Measurements from ENCODE around the gene POLD1.
A peak's percentile ranks its signal among the peaks of the same experiment; 100 is the strongest.
"Not testable (repeated sequence)": the region's sequence is repeated elsewhere in the genome, so short reads cannot be mapped to it uniquely, and the experiment has no call there.

The POLD1 gene

DNA sequence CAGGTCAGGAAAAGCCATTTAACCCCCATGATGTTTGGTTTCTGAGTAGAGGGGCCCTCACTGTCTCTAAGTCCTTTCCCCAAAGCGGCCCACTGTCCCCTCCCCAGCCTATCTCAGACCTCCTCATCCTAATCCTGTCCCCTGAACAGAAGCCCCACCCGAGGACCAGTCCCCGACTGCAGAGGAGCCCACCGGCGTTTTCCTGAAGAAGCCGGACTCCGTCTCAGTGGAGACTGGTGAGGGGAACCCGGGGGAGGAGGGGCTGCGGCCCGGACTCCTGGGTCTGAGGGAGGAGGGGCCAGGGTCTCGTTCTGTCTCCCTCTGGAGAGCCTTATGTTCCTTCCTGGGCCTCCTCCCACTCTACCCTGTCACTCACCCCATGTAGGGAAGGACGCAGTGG lies 51.5 kb downstream of the POLD1 start:
- DNase-seq (ENCODE audit: low spot score), result no peak

GRCh38 chr19:50437862-50438449 lies 53.8 kb downstream of the POLD1 start:
- DNase-seq (ENCODE audit: low spot score), result no peak

DNA sequence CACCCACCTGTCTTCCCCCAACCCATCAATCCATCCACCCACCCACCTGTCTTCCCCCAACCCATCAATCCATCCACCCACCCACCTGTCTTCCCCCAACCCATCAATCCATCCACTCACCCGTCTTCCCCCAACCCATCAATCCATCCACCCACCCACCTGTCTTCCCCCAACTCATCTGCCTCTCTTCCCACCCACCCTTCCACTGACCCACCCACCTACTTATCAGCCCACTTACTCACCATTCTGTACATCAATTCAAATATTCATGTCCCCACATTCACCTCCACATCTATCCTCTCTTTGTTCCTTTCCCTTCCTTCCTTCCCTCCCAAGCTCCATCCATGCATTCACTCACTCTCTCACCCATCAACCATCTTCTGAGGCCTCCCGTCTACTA lies 55.0 kb downstream of the POLD1 start:
- not testable (repeated sequence) for DNase-seq (ENCODE audit: low spot score)

- DNase-seq (ENCODE audit: low spot score), result no peak
Observed at GRCh38 chr19:50444059-50444458, 59.9 kb downstream of the POLD1 start.

DNA sequence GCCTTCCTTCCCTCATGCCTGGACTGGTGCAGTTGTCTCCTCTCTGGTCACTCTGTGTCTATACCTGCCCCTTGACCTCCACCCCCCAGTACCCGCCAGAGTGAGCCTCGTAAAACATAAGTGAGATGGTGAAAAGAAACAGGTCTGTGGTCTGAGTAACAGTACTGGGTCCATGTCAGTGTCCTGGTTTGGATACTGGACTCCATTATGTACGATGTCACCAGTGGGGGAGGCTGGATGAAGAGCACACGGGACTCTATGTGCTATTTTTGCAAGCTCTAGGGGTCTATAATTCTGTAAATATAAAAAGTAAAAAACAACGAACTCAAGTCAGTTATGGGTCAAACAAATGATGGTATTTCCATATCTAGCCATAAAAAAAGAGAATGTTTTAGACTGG lies 62.9 kb downstream of the POLD1 start:
- DNase-seq (ENCODE audit: low spot score), result no peak

DNA sequence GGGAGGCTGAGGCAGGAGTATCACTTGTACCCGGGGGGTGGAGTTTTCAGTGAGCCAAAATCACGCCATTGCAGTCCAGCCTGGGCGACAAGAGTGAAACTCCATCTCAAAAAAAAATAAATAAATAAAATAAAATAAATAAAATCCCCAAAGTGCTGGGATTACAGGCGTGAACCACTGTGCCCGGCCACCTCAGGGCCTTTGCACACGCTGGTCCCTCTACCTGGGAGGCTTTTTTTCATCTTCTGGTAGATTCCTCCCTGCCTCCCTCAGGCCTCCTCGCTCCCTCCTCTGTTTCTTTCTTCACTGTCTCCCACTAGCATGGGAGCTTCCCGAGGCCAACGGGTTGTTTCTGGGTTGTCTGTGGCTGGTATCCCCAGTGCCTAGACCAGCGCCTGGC lies 63.6 kb downstream of the POLD1 start:
- no peak for DNase-seq (ENCODE audit: low spot score)

DNA sequence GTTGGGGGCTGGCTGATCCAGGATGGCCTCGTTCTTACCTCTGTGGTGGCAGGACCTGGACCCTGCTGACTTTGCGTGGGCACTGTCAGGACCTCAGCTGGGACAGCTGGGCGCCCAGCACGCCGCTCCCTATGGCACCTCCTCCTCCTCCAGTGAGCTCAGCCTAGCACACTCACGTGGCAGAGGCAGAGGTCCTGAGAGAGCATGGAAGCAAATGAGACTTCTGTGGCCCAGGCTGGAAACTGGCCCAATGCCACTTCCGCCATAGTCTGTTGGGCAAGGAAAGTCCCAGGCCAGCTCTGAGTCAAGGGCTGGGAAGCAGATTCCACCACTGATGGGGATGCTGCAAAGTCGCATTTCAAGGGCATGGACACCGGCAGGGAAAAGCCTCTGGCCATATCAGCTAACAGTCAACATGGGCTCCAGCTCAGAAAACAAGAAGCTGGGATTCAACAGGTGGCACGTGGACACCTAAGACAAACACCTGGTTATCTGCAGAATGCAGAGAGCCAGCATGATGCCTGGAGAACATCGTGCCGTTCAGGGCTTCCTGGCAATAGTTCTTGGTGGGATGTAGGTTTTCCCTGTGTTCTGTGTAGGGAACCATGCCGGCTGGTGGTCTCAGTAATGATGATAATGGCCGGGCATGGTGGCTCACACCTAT lies 65.2 kb downstream of the POLD1 start:
- DNase-seq (ENCODE audit: low spot score), result no peak

- DNase-seq (ENCODE audit: low spot score), result no peak
Observed at GRCh38 chr19:50450369-50451222, 66.4 kb downstream of the POLD1 start.

DNA sequence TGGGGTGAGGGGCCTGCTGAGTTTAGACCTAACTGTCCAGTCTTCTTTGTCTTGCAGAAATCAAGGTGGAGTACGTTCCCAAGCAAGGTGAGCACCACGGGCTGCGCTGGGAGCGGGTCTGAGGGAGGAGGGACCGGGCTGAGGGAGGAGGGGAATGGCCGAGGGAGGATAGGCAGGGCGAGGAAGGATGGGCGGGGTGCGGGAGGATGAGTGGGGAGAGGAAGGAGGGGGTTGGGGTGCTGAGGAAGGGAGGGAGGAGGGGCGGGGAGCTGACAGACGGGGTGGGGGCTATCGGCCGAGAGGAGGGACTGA lies 67.0 kb downstream of the POLD1 start:
- no peak for DNase-seq (ENCODE audit: low spot score)

DNA sequence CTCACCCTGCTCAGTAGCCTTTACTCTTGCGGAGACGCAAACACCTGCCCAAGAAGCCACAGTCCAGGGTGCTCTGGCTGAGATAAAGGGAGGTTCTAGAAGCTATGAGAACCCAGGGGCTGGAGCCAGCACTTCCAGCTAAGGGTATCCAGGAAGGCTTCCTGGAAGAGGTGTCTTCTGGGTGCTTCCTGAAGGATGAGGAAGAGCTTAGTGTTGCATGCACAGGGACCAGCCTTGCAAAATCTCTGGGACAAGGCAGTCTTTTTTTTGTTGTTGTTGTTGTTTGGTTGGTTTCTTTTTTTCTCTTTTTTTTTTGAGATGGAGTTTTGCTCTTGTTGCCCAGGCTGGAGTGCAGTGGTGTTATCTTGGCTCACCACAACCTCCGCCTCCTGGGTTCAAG lies 69.1 kb downstream of the POLD1 start:
- DNase-seq (ENCODE audit: low spot score), result no peak

- no peak for DNase-seq (ENCODE audit: low spot score)
Observed at GRCh38 chr19:50455992-50456391, 71.8 kb downstream of the POLD1 start.

DNA sequence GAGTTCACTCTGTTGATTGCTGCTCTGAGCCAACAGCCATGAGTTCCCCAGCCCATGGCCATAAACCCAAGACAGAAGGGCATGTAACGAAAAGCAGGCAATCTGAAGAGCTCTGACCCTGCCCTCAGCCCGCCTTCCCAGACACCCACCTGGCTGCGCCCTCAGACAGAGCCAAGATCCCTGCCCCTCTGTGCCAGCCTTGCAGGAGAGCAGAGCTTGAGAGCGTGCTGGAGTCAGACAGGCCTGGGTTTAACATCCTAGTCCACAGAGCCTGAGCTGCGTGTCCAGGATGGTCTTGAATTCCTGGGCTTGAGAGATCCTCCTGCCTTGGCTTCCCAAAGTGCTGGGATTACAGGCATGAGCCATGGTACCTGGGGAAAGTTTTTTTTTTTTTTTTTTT lies 73.2 kb downstream of the POLD1 start:
- no peak for DNase-seq (ENCODE audit: low spot score)

DNA sequence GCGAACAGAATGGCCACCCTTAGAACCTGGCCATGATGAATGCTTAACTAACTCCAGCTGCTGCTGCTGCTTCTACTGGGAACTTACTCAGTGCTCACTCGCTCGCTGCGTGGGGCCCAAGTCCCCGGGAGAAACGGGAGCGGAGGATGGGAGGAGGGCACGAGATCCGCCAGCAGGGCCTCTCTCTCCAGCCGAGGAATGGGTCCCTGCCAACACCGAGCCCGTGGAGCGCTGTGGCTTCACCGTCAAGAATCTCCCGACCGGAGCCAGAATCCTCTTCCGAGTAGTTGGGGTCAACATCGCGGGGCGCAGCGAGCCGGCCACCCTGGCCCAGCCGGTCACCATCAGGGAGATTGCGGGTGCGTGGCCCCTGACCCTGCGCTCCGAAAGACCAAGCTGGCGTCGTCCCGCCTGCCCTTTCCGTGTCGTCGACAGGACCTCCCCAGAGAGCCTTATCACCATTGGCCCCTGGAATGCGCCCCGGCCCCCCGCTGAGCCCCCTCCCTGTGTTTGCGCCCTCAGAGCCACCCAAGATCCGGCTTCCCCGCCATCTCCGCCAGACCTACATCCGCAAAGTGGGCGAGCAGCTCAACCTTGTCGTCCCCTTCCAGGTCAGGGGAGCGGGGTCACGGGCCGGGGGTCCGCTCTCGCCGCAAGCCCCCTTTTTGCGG lies 74.4 kb downstream of the POLD1 start:
- no peak for DNase-seq (ENCODE audit: low spot score)

GRCh38 chr19:50459067-50459456 lies 74.9 kb downstream of the POLD1 start:
- no peak for DNase-seq (ENCODE audit: low spot score)

GRCh38 chr19:50459638-50460037 lies 75.5 kb downstream of the POLD1 start:
- no peak for DNase-seq (ENCODE audit: low spot score)

- DNase-seq (ENCODE audit: low spot score), result no peak
Observed at GRCh38 chr19:50460161-50460765, 76.1 kb downstream of the POLD1 start.

GRCh38 chr19:50461066-50461875 lies 77.1 kb downstream of the POLD1 start:
- peak; percentile 67 for DNase-seq (ENCODE audit: low spot score)

- DNase-seq (ENCODE audit: low spot score), result no peak
Observed at GRCh38 chr19:50462970-50463369, 78.8 kb downstream of the POLD1 start.

- no peak for DNase-seq (ENCODE audit: low spot score)
Observed at GRCh38 chr19:50464348-50464747, 80.2 kb downstream of the POLD1 start.

GRCh38 chr19:50465000-50465399 lies 80.9 kb downstream of the POLD1 start:
- no peak for DNase-seq (ENCODE audit: low spot score)

DNA sequence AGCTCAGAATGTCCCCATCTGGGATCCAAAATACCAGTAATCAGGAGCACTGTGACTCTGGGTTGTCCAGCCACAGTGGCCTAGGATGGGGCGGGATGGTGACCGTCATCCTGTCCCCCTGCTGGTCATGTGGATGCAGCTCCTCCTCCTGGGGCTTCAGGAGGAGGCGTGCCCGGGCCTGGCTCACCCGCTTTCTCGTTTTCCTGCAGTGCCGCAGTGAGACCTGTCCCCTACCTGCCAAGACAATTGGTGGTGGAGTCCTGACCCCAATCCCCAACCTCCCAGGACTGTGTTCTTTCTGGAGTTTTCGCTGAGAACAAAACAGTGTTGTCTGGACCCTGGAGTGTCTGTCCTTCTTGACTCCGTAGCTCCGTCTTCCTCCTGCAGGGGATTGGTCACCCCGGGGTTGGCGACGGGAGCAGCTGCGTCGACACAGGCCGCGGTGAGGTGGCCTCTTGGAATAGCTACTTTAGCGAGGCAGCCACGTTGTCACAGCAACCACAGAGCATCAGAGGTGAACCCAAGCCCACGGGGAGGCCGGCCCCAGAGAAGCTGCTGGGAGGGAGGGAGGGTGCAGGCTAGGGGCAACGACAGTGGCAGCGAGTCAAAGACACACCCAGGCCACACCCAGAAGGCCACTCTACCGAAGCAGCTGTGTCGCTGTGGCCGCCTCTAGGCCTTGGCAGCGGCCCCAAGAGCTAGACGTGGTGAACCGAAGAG lies 82.0 kb downstream of the POLD1 start:
- no peak for DNase-seq (ENCODE audit: low spot score)
